BJ (cell line): ENCODE data around the gene DAP3. TPM values are rescaled to one million over a fixed set of nuclear protein-coding genes. Genes with fewer than 3 reads are reported as not detected.
"Not testable (repeated sequence)": the region's sequence is repeated elsewhere in the genome, so short reads cannot be mapped to it uniquely, and the experiment has no call there.

ENCODE experiments used
- CTCF ChIA-PET: fragments of 350-600 bp; formaldehyde crosslinking; extraction: SDS; loops from one replicate; lab custom pipeline; 2021; ENCODE audit warnings: antibody characterized with exemption, inconsistent platforms; lab: Yijun Ruan, JAX
- POLR2A ChIA-PET: fragments of 300-600 bp; sonication (Branson Sonifier 250); formaldehyde crosslinking; extraction: SDS; loops from one replicate; lab custom pipeline; 2021; ENCODE audit warnings: antibody characterized with exemption; lab: Charles Lee
- DNase-seq: peaks from one replicate; pipeline ENCODE4 v3.0.0-alpha.2; 2011; ENCODE audit warnings: low read depth
- H3K27me3 ChIP-seq: 2 replicates; pipeline ENCODE4 v1.6.0; 2011; ENCODE audit warnings: low read length; ENCODE audit not compliant: control insufficient read depth, insufficient read depth
- H3K36me3 ChIP-seq: 2 replicates; pipeline ENCODE4 v1.5.1; 2011; ENCODE audit warnings: low read length; ENCODE audit not compliant: control insufficient read depth, insufficient read depth
- H3K4me3 ChIP-seq: 2 replicates; pipeline ENCODE4 v1.5.1; 2011; ENCODE audit warnings: low read depth, mild to moderate bottlenecking, control low read depth, low read length
- polyA minus RNA-seq: library from RNA; depleted of rRNA, polyadenylated mRNA; stranded (reverse); fragments of >200 nt; gene quantifications from 2 replicates; pipeline ENCODE4 v1.2.3, GENCODE V29; 2011; rRNA and poly(A)+ RNA removed
- polyA plus RNA-seq: library from polyadenylated mRNA; depleted of rRNA; stranded (reverse); fragments of >200 nt; gene quantifications from 2 replicates; pipeline ENCODE4 v1.2.3, GENCODE V29; 2011; rRNA removed
- TF ChIP-seq, protein P1 (sequence below): IDR thresholded peaks from 2 replicates; pipeline ENCODE4 v1.5.1; 2011; ENCODE audit warnings: low read depth, mild to moderate bottlenecking, control low read depth, inconsistent platforms, low read length, moderate library complexity; ENCODE audit not compliant: insufficient read depth

The DAP3 gene
- 131 and 142 TPM in 2 replicates for polyA plus RNA-seq
- 60.7 and 103 TPM in 2 replicates for polyA minus RNA-seq

DNA sequence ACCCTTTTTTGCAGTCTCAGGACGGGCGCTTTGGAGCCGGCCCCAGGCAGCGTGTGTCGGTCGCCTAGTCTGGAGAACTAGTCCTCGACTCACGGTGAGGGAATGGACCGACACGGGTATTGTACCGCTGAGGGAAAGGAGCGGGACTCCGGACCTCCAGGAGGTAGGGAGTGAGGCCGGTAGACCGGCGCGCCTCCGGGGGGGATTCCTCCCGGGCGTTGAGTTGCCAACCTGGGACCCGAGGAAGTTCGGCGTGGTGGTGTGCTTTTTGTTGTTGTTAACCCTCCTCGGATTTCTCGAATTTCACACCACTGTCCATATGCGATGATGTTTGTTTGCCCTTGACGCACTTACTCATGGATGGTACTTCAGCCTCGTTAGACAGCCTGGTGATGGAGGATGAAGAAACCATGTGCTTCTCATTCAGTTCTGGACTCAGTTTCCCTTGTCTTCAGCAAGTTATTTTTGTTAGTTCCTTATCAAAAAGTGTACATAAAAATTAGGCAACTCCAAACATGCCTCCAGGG, at the start of gene DAP3:
Gene DAP3 (plus strand): TSS at position 11 of the 527 bp plus-strand sequence. CDS start 20,689 bp downstream, outside the sequence.
- H3K27me3 ChIP-seq, H3K36me3 ChIP-seq, CTCF ChIA-PET, DNase-seq, POLR2A ChIA-PET: not testable (repeated sequence)
- peak within 1 kb of the TSS; percentile 99 for H3K4me3 ChIP-seq

DNA sequence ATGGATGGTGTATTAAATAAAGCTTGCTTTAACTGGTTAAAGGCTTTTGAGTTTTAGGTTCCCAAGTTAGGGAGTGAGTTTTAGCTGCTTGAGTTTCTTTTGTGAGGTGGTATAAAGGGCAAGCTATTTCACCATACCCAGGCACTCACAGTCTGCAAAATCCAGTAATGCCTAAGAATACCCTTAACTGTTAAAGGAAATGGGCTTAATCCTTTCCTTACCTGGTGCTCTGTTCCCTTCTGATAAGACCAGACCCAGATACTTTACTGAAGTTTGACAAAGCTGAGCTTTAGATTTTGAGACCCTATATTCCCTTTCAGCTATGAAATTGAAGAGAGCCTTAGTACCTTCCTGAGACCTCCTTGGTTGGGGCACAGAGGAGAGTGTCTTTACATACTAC, 48.5 kb upstream of the DAP3 start:
- no peaks in the 10 kb centered on the region; the same call in 1 of the 2 replicates for H3K36me3 ChIP-seq
- ChIA-PET CTCF (interaction anchor here (0.6 kb wide), 1 partner anchor 388 kb away, joined by 3 read pairs; no protein-coding TSS in a partner anchor), POLR2A (no interaction called here)
- TF ChIP-seq, protein P1, sequence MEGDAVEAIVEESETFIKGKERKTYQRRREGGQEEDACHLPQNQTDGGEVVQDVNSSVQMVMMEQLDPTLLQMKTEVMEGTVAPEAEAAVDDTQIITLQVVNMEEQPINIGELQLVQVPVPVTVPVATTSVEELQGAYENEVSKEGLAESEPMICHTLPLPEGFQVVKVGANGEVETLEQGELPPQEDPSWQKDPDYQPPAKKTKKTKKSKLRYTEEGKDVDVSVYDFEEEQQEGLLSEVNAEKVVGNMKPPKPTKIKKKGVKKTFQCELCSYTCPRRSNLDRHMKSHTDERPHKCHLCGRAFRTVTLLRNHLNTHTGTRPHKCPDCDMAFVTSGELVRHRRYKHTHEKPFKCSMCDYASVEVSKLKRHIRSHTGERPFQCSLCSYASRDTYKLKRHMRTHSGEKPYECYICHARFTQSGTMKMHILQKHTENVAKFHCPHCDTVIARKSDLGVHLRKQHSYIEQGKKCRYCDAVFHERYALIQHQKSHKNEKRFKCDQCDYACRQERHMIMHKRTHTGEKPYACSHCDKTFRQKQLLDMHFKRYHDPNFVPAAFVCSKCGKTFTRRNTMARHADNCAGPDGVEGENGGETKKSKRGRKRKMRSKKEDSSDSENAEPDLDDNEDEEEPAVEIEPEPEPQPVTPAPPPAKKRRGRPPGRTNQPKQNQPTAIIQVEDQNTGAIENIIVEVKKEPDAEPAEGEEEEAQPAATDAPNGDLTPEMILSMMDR: no peak
- DNase-seq: no peak
- H3K27me3 ChIP-seq: no peaks in the 10 kb centered on the region
- H3K4me3 ChIP-seq: no peak overlapping the region

DNA sequence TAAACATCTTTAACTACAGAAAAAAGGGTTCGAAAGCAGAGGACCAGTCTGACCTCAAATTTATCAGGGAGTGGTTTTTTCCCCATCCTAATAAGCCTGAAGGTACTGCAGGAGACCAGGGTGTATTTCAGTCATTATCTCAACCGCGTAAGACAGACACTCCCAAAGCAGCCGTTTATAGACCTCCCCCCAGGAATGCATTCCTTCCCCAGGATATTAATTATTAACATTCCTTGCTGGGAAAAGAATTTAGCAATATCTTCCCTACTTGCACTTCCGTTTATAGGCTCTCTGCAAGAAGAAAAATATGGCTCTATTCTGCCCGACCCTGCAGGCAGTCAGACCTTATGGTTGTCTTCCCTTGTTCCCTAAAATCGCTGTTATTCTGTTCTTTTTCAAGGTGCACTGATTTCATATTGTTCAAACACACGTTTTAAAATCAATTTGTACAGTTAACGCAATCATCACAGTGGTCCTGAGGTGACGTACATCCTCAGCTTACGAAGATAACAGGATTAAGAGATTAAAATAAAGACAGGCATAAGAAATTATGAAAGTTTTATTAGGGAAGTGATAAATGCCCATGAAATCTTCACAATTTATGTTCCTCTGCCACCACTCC, 46.2 kb upstream of the DAP3 start:
- H3K27me3 ChIP-seq, H3K4me3 ChIP-seq, DNase-seq, CTCF ChIA-PET, H3K36me3 ChIP-seq, POLR2A ChIA-PET: not testable (repeated sequence)

DNA sequence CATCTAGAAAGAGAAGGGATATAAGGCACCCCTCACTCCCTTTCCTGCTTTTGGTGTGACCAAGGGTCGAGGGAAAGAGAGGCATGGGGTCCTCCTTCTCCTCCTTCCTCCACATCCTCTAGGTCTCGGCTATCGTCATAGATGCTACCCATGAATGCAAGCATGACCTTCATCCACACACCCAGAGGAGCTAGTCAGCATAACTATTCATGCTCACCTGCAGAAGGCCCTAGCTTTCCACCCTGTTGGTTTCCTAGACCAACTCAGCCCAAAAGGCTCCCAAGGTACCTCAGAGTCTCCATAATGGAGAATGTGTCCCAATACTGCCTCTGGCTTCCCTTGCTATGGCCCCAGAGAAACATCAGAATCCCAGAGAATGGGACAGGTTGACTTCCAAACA, 45.7 kb upstream of the DAP3 start:
- CTCF ChIA-PET: no interaction called here
- no peaks in the 10 kb centered on the region for H3K27me3 ChIP-seq
- TF ChIP-seq, protein P1: no peak
- POLR2A ChIA-PET: no interaction called here
- H3K36me3 ChIP-seq: no peaks in the 10 kb centered on the region; the same call in 1 of the 2 replicates
- no peak for DNase-seq
- H3K4me3 ChIP-seq: no peak overlapping the region

DNA sequence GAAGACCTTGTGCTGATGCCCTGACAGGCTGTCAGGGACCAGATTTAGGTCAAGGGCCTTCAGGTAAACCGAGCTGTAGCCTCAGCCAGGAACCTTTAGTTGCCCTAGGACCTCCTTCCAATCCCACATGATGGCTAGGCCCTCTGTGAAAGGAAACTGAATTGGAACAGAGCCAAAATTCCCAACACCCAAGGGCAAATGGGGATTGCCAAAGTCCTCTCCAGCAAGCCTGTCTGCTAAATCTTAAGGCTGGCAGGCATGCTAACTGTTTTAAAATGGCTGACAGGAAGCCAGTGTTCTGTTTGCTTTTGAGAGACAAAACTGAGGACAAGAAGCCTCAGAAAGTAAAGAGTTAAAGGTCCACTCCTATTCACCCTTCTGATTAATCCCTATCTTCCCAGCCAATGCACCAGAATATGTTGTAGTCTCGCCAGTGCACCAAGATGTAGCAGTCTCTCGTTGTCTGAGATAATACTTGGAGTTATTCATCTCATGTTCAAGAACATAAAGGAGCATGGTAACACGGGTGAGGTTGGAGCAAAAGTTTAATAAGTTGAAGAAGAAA, 43.8 kb upstream of the DAP3 start:
- TF ChIP-seq, protein P1: no peak
- Histone ChIP-seq H3K4me3 (no peak overlapping the region), H3K36me3 (no peaks in the 10 kb centered on the region; the same call in 1 of the 2 replicates), H3K27me3 (no peaks in the 10 kb centered on the region)
- no peak for DNase-seq
- ChIA-PET POLR2A (no interaction called here), CTCF (no interaction called here)

DNA sequence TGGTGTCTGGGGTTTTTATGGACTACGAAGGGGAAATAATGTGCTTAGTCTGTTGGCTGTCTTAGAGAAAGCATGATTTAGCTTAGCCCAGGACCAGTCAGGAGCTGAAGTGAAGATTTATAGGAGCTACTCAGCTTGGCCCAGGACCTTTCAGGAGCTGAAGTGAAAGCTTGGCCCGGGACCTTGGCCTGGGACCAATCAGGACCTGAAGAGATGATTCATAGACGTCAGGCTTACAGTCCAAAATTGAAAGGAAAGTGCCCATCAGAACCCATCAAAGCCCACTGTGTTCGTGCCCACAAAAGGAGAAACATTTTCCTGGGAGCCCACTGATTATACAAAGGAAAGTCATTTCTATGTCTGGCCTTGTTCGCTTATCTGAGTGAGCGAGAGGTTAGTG, 43.2 kb upstream of the DAP3 start:
- Histone ChIP-seq H3K36me3 (no peaks in the 10 kb centered on the region; the same call in 1 of the 2 replicates), H3K27me3 (no peaks in the 10 kb centered on the region), H3K4me3 (no peak overlapping the region)
- DNase-seq: no peak
- ChIA-PET CTCF (interaction anchor here (3.5 kb wide), 1 partner anchor 395 kb away, joined by 22 read pairs; no protein-coding TSS in a partner anchor), POLR2A (no interaction called here)
- TF ChIP-seq, protein P1: no peak
